ENCODE results near the gene LDHA.

DNA sequence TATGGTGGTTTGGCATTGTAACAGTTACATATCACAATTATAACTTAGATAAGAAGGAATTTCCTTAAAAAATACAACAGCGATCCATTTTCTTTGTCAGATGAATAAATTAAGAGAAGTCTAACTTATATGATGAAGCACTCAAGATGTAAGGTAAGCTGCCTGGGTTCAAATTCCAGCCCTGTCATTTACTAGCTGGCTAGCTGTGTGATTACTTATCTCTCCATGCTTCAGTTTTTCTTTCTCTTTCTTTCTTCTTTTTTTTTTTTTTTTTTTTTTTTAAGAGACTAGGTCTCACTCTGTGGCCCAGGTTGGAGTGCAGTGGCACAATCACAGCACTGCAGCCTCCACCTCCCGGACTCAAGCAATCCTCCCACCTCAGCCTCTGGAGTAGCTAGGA is 22.2 kb upstream of the LDHA start:
- TF ChIP-seq POLR2AphosphoS5 (IDR thresholded peaks at IDR 0.05; ENCODE audit: borderline replicate concordance, low read depth, low read length) (no peak), EZH2 (IDR thresholded peaks at IDR 0.05) (no peak)

Data from SK-N-MC (cell line).